ENCODE results near the gene MOB1A. TPM values are rescaled to one million over a fixed set of nuclear protein-coding genes. Genes with fewer than 3 reads are reported as not detected.

Gene MOB1A
- total RNA-seq, 2 donors from 2014 or later, result 121 to 135 TPM

GRCh38 chr2:74155830-74156229 lies 22.8 kb downstream of the MOB1A start:
- peaks cover 9% of the 10 kb centered on the region for H3K4me1 Mint-ChIP-seq (ENCODE audit: low read depth)
- no peak overlapping the region for H3K4me3 Mint-ChIP-seq
- H3K27ac Mint-ChIP-seq, result peak overlapping the region; percentile 57
- DNase-seq (no peak), ATAC-seq (replicated peaks in 1 of 2) (no peak)
- peaks cover 3 to 36% of the 10 kb centered on the region in 2 donors for H3K36me3 Mint-ChIP-seq (ENCODE audit: insufficient read depth in 2 of 2)
- no peaks in the 10 kb centered on the region for H3K27me3 Mint-ChIP-seq (ENCODE audit: low read depth)
- no peaks in the 10 kb centered on the region for H3K9me3 Mint-ChIP-seq

- peak overlapping the region; percentile 69 for H3K27ac Mint-ChIP-seq
- DNase-seq (no peak), ATAC-seq (replicated peaks in 1 of 2) (no peak)
- H3K27me3 Mint-ChIP-seq (ENCODE audit: low read depth), result no peaks in the 10 kb centered on the region
- no peaks in the 10 kb centered on the region for H3K9me3 Mint-ChIP-seq
- peaks cover 9% of the 10 kb centered on the region for H3K4me1 Mint-ChIP-seq (ENCODE audit: low read depth)
- peaks cover 3 to 29% of the 10 kb centered on the region in 2 donors for H3K36me3 Mint-ChIP-seq (ENCODE audit: insufficient read depth in 2 of 2)
- no peak overlapping the region for H3K4me3 Mint-ChIP-seq
These were observed 25.7 kb downstream of the MOB1A start for GRCh38 chr2:74152954-74153353.

GRCh38 chr2:74149570-74150319 lies 28.9 kb downstream of the MOB1A start:
- Mint-ChIP-seq H3K36me3 (ENCODE audit: insufficient read depth in 2 of 2) (peaks cover 3 to 13% of the 10 kb centered on the region in 2 donors), H3K27me3 (ENCODE audit: low read depth) (no peaks in the 10 kb centered on the region), H3K4me3 (no peak overlapping the region), H3K27ac (peak overlapping the region; percentile 7), H3K4me1 (ENCODE audit: low read depth) (peaks cover 14% of the 10 kb centered on the region), H3K9me3 (no peaks in the 10 kb centered on the region)
- DNase-seq (no peak), ATAC-seq (replicated peaks in 1 of 2) (no peak)

GRCh38 chr2:74149247-74149525 lies 29.5 kb downstream of the MOB1A start:
- Mint-ChIP-seq H3K27ac (no peak overlapping the region), H3K4me3 (no peak overlapping the region)

GRCh38 chr2:74148457-74149246 lies 30.0 kb downstream of the MOB1A start:
- H3K27me3 Mint-ChIP-seq (ENCODE audit: low read depth), result no peaks in the 10 kb centered on the region
- H3K4me3 Mint-ChIP-seq, result no peak overlapping the region
- peaks cover 3 to 8% of the 10 kb centered on the region in 2 donors for H3K36me3 Mint-ChIP-seq (ENCODE audit: insufficient read depth in 2 of 2)
- ATAC-seq (replicated peaks in 1 of 2) (no peak), DNase-seq (no peak)
- no peaks in the 10 kb centered on the region for H3K9me3 Mint-ChIP-seq
- H3K27ac Mint-ChIP-seq, result peak overlapping the region; percentile 25
- peaks cover 12% of the 10 kb centered on the region for H3K4me1 Mint-ChIP-seq (ENCODE audit: low read depth)

More at GRCh38 chr2:74149247-74149525, 29.5 kb downstream of the MOB1A start:
- Mint-ChIP-seq H3K9me3 (no peaks in the 10 kb centered on the region), H3K4me1 (ENCODE audit: low read depth) (peaks cover 14% of the 10 kb centered on the region), H3K27me3 (ENCODE audit: low read depth) (no peaks in the 10 kb centered on the region), H3K36me3 (ENCODE audit: insufficient read depth in 2 of 2) (peaks cover 3 to 10% of the 10 kb centered on the region in 2 donors)
- DNase-seq (no peak), ATAC-seq (replicated peaks in 1 of 2) (no peak)

GRCh38 chr2:74147727-74148456 lies 30.8 kb downstream of the MOB1A start, which contains the start of gene BOLA3:
Gene BOLA3, minus strand, starts transcription at chr2:74147912. Its CDS starts 38 bp downstream, at chr2:74147874.
- H3K4me3 Mint-ChIP-seq, result no peak within 1 kb of the TSS
- H3K36me3 Mint-ChIP-seq (ENCODE audit: insufficient read depth in 2 of 2), result peaks cover 0 to 6% of the 10 kb centered on the region in 2 donors
- peaks cover 5% of the 10 kb centered on the region for H3K4me1 Mint-ChIP-seq (ENCODE audit: low read depth)
- no peaks in the 10 kb centered on the region for H3K27me3 Mint-ChIP-seq (ENCODE audit: low read depth)
- DNase-seq (peak; percentile 94 to 95), ATAC-seq (replicated peaks in 1 of 2) (peak; percentile 94 to 95)
- H3K27ac Mint-ChIP-seq, result no peak within 1 kb of the TSS
- no peaks in the 10 kb centered on the region for H3K9me3 Mint-ChIP-seq

GRCh38 chr2:74146929-74147726 lies 31.6 kb downstream of the MOB1A start:
- ATAC-seq (replicated peaks in 1 of 2), result peak; percentile 71 to 72

GRCh38 chr2:74142340-74142739 lies 36.3 kb downstream of the MOB1A start:
- ATAC-seq (replicated peaks in 1 of 2) (no peak), DNase-seq (no peak)
- peaks cover 20% of the 10 kb centered on the region for H3K4me1 Mint-ChIP-seq (ENCODE audit: low read depth)
- H3K27ac Mint-ChIP-seq, result no peak overlapping the region
- H3K36me3 Mint-ChIP-seq (ENCODE audit: insufficient read depth in 2 of 2), result peaks cover 0 to 6% of the 10 kb centered on the region in 2 donors
- H3K27me3 Mint-ChIP-seq (ENCODE audit: low read depth), result no peaks in the 10 kb centered on the region
- H3K9me3 Mint-ChIP-seq, result no peaks in the 10 kb centered on the region
- H3K4me3 Mint-ChIP-seq, result no peak overlapping the region

More at GRCh38 chr2:74146929-74147726, 31.6 kb downstream of the MOB1A start:
- no peak overlapping the region for H3K4me3 Mint-ChIP-seq
- H3K36me3 Mint-ChIP-seq (ENCODE audit: insufficient read depth in 2 of 2), result peaks cover 0 to 8% of the 10 kb centered on the region in 2 donors
- no peak overlapping the region for H3K27ac Mint-ChIP-seq
- peak; percentile 65 to 69 for DNase-seq
- peaks cover 10% of the 10 kb centered on the region for H3K4me1 Mint-ChIP-seq (ENCODE audit: low read depth)
- H3K9me3 Mint-ChIP-seq, result no peaks in the 10 kb centered on the region
- no peaks in the 10 kb centered on the region for H3K27me3 Mint-ChIP-seq (ENCODE audit: low read depth)

- DNase-seq (no peak), ATAC-seq (replicated peaks in 1 of 2) (no peak)
- no peaks in the 10 kb centered on the region for H3K9me3 Mint-ChIP-seq
- H3K27ac Mint-ChIP-seq, result no peak overlapping the region
- no peaks in the 10 kb centered on the region for H3K27me3 Mint-ChIP-seq (ENCODE audit: low read depth)
- peaks cover 0 to 8% of the 10 kb centered on the region in 2 donors for H3K36me3 Mint-ChIP-seq (ENCODE audit: insufficient read depth in 2 of 2)
- no peak overlapping the region for H3K4me3 Mint-ChIP-seq
- H3K4me1 Mint-ChIP-seq (ENCODE audit: low read depth), result peaks cover 15% of the 10 kb centered on the region
These were observed 39.9 kb downstream of the MOB1A start for GRCh38 chr2:74138600-74139323.

- Mint-ChIP-seq H3K27ac (peak overlapping the region; percentile 20), H3K9me3 (no peaks in the 10 kb centered on the region), H3K36me3 (ENCODE audit: insufficient read depth in 2 of 2) (peaks cover 0 to 13% of the 10 kb centered on the region in 2 donors), H3K27me3 (ENCODE audit: low read depth) (no peaks in the 10 kb centered on the region), H3K4me1 (ENCODE audit: low read depth) (peaks cover 15% of the 10 kb centered on the region), H3K4me3 (no peak overlapping the region)
- DNase-seq, result no peak
- no peak for ATAC-seq (replicated peaks in 1 of 2)
These were observed 40.8 kb downstream of the MOB1A start for GRCh38 chr2:74137651-74138599.

GRCh38 chr2:74131901-74132300 lies 46.8 kb downstream of the MOB1A start:
- H3K9me3 Mint-ChIP-seq, result no peaks in the 10 kb centered on the region
- no peak overlapping the region for H3K4me3 Mint-ChIP-seq
- no peak for ATAC-seq (replicated peaks in 1 of 2)
- H3K36me3 Mint-ChIP-seq (ENCODE audit: insufficient read depth in 2 of 2), result peaks cover 0 to 6% of the 10 kb centered on the region in 2 donors
- H3K27me3 Mint-ChIP-seq (ENCODE audit: low read depth), result no peaks in the 10 kb centered on the region
- DNase-seq, result no peak
- H3K4me1 Mint-ChIP-seq (ENCODE audit: low read depth), result no peaks in the 10 kb centered on the region
- no peak overlapping the region for H3K27ac Mint-ChIP-seq

Measured in activated T-cell treated with anti-CD3 and anti-CD28 coated beads, Interleukin-2, amount 50 U/mL, for 72 hours (primary cell).